ENCODE measurements around the gene FAM210B.

- no peak for TF ChIP-seq CTCF (IDR thresholded peaks at IDR 0.05)
- no peak for TF ChIP-seq POLR2A (IDR thresholded peaks at IDR 0.05)
These were observed 24.6 kb downstream of the FAM210B start for GRCh38 chr20:56383334-56383733.

All from heart left ventricle (tissue), 13 donors.